GM19240 (cell line): Measurements from ENCODE around the gene ICAM1.
A peak's percentile ranks its signal among the peaks of the same experiment; 100 is the strongest.
"Not testable (repeated sequence)": the region's sequence is repeated elsewhere in the genome, so short reads cannot be mapped to it uniquely, and the experiment has no call there.

ENCODE experiments used
- DNase-seq: peaks from one replicate; pipeline ENCODE4 v3.0.0; 2011; ENCODE audit warnings: low spot score; ENCODE audit not compliant: insufficient read length

ICAM1 gene

GRCh38 chr19:10241826-10242449, 29.0 kb upstream of the ICAM1 start:
- not testable (repeated sequence) for DNase-seq

GRCh38 chr19:10243606-10244005, 27.3 kb upstream of the ICAM1 start:
- DNase-seq = no peak

DNA sequence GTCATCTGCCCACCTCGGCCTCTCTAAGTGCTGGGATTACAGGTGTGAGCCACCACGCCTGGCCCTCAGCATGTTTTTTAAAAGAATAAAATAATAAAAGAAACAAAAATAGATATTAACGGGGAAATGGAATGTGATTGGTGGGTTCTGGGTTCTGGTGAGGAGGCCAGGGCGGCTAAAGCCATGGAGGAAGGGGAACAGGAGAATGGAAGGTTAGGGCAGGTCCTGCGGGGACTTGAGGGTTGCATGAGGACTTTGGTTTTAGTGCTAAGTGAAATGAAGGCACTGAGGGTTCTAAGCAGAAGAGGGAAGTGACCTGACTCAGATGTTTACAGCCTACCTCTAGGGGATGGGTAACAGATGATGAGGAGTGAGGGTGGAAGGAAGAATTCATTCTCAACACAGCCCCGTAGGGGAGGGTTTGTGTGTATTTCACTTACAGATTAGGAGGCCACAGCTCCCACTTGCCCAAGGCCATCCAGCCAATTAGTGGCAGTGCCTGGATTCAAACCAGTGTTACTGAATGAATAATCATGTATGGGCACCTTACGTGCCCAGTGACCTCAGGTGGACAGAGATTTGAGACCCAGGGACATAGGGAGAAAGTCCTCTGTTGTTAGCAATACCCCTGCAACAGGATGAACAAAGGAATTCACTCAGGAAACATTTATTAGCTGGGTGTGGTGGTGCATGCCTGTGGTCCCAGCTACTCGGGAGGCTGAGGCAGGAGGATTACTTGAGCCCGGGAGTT, 25.6 kb upstream of the ICAM1 start:
- no peak for DNase-seq

- no peak for DNase-seq
Observed at GRCh38 chr19:10246511-10246910, 24.4 kb upstream of the ICAM1 start.

DNA sequence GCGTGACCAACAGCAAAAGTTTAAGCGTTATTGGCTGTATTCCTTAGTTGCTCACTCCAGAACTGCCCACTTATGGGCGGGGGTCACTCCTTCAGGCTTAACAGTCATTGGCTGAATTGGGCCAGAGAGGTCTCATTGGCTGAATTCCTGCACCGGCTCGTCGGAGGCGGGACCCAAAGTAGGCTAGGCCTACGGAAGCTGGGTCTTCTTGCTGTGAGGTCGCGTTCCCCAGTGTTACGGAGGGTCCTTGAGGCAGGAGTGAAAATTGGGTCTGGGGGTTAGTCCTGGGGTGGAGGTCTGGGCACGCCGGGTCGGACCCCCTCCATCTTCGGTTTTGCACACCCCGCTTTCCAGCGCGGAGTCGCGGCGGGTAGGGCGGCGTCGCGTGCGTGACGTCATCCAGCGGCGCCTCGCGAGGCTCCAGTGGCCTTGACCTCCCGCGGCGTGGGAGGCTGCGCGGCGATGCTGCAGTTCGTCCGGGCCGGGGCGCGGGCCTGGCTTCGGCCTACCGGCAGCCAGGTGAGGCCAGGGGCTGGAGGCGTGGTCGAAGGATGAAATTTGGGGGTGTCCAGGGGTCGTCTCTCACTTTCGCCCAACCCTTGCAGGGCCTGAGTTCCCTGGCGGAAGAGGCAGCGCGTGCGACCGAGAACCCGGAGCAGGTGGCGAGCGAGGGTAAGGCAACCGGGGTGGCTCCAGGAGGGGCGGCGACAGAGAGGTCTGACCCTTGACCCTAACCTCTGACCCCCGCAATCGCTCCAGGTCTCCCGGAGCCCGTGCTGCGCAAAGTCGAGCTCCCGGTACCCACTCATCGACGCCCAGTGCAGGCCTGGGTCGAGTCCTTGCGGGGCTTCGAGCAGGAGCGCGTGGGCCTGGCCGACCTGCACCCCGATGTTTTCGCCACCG, 18.9 kb upstream of the ICAM1 start, which contains the start of gene MRPL4:
Gene MRPL4, plus strand, starts transcription at position 423 of the 903 bp plus-strand sequence. Its CDS starts 40 bp downstream, at position 463.
- peak; percentile 84 for DNase-seq

DNA sequence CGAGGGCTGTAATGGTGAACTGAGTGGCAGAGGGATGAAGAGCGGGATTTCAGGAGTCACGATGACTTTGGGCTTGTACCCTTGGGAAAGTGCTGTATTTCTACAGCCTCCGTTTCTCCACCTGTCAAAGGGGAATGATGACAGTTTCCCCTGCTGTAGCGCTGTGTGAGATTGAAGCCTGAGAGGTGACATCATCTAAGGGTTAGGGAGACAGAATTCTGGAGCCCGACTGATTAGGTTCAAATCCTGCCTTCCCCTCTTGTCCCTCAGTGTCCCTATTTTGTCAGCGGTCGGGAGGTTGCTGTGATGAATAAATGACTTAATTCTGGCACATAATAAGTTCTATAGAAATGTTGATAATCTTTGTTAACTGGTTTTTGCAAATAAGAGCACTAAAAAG, 18.2 kb upstream of the ICAM1 start:
- DNase-seq = no peak

DNA sequence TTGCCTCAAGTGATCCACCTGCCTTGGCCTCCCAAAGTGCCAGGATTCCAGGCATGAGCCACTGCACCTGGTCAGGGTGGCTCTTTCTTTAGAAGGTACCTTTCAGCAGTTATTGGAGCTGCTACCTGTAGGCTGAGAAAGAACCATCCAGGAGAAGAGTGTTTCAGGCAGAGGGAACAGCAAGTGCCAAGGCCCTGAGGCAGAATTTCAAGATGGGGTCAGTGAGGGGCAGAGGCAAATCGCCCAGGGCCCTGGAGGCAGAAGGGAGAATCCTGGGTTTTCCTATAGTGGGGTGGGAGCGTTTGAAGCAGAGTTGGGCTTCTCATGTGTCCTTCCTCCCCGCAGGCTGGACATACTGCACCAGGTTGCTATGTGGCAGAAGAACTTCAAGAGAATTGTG, 16.7 kb upstream of the ICAM1 start:
- no peak for DNase-seq

- no peak for DNase-seq
Observed at GRCh38 chr19:10255358-10255757, 15.6 kb upstream of the ICAM1 start.

DNA sequence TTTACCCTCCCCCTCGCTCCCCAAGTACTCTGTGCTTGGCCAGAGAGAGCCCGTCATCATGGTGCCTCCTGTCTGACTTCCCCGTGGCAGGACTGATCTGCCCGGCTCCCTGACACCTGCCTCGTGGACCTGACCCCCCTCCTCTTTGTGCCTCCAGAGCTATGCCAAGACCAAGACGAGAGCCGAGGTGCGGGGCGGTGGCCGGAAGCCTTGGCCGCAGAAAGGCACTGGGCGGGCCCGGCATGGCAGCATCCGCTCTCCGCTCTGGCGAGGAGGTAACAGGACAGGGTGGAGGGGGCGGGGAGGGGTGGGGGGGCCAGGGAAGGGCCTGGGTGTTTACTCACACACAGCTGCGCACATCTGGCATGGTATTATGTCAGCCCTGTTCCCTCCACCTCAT, 14.4 kb upstream of the ICAM1 start:
- no peak for DNase-seq

DNA sequence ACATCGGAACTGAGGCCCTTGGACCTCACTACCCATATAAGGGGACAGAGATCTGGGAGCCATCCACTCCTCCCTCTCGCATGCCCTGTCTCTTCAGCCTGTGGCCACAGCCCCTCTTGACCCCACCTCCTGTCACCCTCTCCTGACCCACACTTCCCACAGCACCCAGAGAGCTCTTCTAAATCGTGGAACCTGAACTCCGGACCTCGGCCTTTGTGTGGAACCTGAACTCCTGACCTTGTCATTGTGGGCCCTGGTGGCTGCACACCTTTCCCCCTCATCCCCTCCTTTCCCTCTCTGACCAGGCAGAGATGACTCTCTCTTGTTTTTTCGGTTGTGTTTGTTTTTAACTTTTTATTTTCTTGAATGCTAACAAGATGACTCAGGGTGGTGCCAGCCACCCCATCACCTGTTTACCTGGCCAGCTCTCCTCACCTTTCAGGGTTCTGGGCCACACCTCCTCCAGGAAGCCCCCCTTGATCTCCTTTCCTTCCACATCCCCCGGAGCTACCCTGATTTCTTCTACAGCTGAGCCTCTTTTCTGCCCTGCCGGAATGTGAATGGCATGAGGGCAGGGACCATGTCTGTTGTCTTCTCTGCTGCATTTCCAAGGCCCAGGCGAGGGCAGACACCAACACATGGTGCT, 13.8 kb upstream of the ICAM1 start:
- DNase-seq = no peak

- no peak for DNase-seq
Observed at GRCh38 chr19:10258080-10258710, 12.7 kb upstream of the ICAM1 start.

DNA sequence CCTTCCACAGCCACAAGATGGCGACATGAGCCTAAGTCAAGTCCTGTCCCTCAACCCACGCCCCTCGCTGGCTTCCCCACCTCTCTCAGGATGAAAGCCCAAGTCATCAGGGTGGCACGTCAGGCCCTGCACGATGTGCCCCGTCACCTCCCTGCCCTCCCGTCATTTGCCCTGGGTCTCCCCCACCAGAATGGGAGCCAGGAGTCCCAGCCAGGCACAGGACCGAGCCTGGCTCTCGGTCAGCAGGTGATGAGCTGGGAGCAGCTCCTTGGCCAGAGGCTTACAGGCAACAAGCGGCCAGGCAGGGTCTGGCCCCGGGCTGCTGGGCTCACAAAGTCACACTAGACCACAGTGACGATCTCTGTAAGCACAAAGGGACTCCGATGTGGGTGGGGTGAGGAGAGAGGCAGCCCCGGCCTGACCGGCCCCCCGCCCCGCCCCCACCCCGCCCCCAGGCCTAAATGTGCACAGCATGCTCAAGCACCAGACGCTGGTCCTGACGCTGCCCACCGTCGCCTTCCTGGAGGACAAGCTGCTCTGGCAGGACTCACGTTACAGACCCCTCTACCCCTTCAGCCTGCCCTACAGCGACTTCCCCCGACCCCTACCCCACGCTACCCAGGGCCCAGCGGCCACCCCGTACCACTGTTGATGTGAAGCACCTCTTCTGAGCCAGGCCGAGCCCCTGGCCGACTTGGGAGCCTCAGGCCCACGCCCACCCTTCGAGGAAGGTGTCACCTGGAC, 11.6 kb upstream of the ICAM1 start:
- DNase-seq = no peak

DNA sequence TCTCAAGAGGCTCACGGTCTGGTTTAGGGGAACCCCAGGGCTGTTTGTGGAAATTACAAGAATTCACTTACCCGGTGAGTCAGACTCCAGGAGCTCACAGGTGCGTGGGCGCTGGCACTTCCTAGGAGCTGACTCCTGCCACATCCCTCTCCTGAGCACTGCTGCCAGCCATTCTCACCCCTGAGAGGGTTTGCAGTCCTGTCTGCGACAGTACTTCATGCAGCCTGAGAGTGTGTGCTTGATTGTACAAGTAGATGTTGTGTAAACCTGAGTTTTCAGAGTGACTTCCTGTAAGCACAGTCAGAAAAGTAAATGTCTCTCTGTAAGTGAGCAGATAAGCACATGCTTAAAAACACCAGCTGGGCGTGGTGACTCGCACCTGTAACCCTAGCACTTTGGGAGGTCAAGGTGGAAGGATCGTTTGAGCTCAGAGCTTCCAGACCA, 10.8 kb upstream of the ICAM1 start:
- no peak for DNase-seq

DNA sequence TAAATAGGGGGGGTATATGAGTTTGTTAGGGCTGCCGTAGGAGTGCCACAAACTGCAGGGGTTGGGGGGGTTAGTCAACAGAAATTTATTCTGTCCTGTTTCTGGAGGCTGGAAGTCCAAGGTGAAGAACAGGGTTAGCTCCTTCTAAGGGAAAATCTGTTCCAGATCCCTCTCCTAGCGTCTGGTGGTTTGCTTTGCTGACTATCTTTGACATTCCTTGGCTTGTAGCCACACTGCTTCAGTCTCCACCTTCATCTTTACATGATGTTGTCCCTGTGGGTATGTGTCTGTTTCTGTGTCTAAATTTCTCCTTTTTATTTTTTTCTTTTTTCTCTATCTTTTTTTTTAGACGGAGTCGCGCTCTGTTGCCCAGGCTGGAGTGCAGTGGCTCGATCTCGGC, 8.1 kb upstream of the ICAM1 start:
- no peak for DNase-seq

- DNase-seq = no peak
Observed at GRCh38 chr19:10266706-10267105, 4.2 kb upstream of the ICAM1 start.

DNA sequence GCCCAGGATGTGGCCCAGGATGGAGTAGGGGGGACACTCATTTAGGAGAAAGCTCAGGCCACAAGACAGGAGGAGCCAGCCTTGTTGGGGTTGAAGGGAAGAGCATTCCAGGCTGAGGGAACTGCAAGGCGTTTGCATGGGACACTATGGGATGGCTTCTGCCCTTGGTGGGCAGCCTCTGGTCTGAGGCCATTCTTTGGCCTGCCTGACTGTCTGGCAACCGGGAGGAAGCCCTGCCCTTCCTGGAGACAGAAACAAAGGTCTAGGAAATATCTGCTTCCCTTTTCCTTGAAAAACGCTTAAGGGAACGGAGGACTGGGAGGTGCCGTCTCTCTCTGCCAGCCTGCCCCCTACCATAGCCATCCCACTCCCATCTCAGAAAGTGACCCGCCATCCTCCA, 2.8 kb upstream of the ICAM1 start:
- DNase-seq = no peak

GRCh38 chr19:10269333-10270179, 1.4 kb upstream of the ICAM1 start:
- DNase-seq = no peak

DNA sequence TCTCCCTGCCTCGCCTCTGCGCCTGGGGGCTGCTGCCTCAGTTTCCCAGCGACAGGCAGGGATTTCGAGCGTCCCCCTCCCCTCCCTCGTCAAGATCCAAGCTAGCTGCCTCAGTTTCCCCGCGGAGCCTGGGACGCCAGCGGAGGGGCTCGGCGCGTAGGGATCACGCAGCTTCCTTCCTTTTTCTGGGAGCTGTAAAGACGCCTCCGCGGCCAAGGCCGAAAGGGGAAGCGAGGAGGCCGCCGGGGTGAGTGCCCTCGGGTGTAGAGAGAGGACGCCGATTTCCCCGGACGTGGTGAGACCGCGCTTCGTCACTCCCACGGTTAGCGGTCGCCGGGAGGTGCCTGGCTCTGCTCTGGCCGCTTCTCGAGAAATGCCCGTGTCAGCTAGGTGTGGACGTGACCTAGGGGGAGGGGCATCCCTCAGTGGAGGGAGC, 722 bp upstream of the ICAM1 start:
- DNase-seq = no peak

DNA sequence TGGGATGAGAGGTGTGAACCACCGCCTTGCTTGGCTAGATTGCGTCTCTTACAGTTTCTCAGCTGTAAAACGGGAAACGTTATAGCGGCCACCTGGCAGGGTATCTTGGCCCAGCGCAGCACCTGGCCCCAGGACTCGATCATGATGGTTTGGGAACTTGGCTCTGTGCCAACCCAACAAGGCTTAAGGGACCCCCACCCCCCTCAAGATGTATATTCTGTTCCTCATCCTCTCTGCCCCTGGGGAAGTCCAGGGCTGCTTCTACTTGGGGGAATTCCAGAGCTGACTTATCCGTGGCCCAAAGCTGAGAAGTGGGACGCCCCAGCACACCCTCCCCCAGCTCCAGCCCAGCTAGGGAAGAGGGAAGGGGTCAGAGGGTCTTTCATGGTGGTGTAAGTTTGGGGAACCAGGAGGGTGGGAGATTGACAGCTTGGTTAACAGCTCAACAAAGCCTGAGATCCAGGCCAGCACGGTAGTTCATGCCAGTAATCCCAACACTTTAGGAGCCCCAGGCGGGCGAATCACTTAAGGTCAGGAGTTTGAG, 695 bp downstream of the ICAM1 start:
- DNase-seq = no peak
